ENCODE measurements around the gene SLC12A7.
"Not testable (repeated sequence)": the region's sequence is repeated elsewhere in the genome, so short reads cannot be mapped to it uniquely, and the experiment has no call there.

The SLC12A7 gene

DNA sequence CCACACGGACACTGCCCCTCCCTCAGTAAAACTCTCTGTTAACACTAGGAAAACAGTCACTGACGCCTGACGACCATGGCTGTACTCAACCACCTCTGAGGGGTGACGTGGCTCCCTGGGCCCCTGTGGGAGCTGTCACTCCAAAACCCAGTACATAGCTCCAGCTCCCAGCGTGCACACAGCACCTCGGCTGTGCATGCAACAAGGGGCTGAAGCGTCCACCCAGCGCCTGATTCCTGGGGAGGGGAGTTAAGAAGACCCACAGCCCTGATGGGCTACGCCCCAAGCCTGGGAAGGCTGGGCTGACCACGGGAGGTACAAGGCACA lies 36.3 kb downstream of the SLC12A7 start:
- no peak for DNase-seq

DNA sequence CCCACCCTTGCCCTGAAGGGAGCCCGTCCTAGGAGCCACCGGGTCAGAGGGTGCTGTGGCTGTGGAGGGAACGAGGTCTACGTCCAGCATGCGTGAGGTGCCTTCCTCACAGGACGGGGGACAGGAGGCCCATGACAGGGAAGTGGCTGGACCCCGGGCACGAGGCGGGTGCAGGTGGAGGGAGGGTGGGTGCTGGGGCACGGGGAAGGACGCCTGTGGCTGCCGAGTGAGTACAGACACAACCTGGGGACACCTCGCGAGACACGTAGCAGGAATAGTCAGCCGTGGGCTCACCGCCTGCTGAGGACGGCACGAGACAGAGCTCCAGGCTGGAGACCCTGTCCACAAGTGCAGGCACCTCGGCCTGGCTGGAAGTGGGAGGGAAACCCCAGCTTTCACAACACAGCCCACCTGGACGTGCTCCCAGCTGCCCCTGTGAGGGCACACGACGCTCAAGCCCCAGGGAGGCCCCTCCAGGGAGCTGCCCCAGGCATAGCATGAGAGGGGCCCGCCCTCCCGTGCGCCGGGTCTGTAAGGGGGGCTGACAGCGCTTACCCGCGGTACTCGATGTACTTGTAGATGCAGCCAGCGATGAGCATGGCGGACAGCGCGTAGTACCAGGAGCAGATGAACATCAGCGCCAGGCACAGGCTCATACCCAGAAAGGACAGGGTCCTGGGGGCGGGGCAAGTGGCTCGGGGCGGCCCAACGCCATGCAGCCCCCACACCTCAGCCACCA lies 36.9 kb downstream of the SLC12A7 start:
- no peak for DNase-seq

DNA sequence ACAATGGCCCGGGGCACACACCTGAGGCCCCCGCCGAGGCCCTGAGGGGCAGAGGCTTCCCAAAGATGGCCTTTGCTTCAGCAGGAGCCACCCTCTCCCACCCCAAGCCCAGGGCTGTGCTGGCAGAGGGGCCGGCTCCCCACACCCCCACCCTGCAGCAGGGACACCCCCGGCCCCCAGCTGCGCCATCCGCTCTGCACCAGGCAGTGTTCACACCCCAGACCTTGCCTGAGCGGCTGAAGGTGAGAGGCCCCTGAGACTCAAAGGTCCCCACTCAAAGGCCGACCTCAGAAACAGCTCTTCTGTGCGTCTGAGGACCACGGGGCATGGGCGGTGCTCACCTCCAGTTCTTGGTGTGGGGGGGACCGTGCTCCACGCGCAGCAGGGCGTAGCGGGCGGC lies 37.6 kb downstream of the SLC12A7 start:
- no peak for DNase-seq

DNA sequence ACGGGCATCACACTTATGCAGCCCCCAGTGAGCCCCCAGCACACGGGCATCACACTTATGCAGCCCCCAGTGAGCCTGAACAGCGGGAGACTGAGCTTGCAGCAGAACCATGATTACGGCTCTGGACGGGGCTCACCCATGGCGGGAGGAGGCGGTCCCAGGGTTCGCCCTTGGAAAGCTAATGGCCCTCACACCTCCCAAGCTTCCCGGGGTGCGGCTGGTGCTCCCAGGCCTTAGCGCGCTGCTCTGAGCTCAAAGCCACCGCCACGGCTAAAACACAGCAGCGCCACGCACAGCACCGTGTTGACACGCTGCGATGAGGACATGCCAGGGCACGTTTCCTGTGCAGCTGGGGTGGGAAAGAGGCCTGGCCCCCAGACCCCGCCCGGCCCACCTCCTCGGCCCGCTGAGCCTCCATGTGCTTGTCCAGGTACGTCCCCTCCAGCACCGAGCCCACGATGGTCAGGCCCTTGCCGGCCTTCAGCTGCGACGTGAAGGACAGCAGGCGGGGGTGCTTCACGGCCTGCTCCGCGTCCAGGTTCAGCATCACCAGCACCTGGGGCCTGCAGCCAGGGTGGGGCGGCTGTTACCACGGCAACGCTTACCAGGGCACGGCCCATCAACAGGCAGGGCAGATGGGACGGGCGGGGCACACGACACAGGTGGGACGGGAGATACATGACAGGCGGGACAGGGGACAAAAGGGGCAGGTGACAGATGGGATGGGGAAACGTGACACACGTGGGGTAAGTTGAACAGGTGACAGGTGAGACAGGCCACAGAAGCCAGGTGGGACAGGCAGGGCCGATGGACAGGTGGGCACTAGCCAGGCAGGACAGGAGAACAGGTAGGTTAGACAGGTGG lies 38.4 kb downstream of the SLC12A7 start:
- no peak for DNase-seq

DNA sequence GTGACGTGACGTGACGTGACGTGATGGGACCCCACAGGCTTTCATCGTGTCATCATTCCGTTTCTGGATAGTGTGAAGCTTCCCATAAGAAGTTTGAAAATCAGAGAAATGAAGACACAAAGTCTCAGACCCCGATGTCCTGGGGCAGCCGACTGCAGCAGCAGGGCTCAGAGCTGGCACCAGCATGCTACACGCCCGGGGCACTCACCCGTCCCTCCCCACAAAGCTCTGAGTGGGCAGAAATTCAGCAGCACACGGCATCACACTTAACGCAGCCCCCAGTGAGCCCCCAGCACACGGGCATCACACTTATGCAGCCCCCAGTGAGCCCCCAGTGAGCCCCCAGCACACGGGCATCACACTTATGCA lies 42.2 kb downstream of the SLC12A7 start:
- no peak for DNase-seq

DNA sequence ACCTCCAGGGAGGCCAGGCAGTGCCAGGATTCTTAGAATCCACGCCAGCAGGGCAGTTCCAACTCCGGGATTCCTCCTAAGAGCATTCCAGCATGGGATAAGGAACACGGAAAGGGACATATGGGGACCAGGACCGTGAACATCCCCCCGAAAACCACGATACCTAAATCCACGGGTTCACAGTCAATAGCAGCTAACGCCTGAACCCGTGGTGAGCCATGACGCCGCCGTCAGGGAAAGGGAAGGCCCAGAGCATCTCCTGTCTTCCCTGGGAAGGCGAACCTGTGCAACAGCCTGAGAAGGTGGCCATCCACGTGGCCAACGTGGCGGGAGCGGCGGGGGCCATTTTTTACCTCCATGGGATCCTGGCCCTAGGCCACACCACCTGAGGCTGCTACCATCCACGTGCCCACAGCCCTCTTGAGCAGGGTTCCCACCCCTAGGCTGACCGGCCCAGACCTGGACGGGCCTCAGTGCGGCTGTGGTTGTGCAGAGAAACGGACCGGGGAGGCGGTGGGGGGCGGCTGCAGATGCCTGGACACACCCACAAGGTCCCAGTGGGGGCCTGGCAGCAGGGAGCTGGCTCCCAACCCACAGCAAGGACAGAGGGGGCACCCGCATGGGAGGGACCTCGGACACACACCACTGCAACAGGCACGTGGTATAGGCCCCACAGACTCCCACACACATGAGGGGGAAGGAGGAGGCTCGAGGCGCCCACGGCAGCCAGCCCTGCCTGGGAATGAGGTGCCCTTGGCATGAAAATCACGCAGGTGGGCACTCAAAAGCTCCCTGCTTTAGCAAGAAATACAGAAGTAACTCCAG lies 42.8 kb downstream of the SLC12A7 start:
- DNase-seq: no peak

DNA sequence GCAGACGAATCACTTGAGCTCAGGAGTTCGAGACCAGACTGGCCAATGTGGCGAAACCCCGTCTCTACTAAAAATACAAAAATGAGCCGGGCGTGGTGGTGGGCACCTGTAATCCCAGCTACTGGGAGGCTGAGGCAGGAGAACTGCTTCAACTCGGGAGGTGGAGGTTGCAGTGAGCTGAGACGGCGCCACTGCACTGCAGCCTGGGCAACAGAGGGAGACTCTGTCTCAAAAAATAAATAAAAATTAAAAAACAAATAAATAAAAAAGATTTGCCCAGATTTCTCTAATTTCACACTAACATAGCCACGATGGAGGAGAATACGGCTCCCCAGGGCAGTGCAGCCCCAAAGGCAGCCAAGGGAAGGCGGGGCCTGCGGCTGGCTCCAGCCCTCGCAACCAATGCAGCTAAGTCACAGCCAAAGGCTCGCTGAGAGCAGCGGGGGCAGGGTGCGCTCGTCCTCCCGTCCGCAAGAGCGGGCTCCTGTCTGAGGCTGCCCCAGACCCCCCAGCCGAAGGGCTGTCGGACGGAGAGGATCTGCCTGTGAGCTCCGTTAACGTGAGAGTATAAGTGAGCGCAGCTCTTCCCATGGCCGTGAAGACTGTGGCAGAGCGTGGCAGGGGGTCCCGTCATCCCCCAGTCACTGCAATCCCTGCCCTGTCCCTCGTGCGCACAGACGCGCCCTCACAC lies 43.5 kb downstream of the SLC12A7 start:
- DNase-seq: no peak

DNA sequence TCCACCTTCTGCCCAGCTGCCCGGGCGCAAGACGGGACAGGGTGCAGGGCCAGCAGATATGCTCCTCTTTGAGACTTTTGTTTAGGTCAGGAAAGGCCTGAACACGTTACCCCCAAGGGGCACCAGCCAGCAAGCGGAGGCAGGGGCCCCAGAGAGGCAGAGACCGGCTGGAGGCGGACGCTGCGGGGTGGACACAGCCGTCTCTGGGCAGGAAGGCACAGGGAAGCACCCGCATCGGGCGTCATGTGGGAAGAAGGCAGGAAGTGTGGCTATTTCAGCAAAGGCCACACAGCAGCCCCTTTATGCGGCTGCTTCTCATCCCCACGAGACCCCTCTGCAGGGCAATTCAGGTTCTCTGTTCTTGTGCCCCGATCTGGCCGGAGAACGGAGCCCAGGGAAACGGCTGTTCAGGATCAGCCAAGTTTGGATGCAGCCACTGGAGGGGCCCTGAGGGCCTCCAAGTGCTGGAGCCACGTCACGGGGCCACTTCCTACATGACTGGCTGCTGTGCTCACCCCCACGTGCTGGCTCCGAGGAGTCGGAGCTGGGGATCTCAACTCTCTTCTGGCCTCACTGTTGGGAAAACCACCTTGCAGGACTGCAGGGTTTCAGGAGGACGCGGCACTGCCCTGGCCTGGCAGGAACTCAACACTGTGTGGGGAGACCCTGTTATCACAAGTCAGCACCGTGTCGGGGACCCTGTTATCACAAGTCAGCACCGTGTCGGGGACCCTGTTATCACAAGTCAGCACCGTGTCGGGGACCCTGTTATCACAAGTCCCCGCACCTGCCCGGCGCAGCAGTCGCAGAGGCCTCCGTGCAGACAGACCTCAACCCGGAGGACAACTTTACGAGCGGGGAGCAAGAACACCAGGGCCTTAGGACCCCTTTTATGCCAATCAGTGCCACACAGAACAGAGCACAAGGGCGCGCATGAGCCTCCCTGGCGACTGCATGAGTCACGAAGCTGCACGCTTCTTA lies 44.4 kb downstream of the SLC12A7 start:
- no peak for DNase-seq

DNA sequence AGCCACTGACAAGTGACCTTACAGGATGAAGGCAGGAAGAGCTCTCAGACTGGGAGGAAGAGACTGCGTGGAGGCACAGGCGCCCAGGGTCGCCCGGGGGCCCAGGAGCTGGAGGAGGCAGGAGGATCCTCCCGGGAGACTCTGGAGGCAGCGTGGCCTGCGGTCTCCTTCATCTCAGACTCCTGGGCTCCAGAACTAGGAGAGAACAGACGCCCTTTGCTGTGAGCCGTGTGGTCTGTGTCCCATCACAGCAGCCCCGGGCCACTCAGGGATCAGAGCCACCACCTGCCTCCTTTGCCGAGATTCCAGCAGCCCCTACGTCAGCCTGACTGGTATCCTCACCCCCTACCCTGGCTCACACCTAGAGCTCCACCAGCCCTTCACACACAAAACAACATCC lies 45.2 kb downstream of the SLC12A7 start:
- DNase-seq: no peak

DNA sequence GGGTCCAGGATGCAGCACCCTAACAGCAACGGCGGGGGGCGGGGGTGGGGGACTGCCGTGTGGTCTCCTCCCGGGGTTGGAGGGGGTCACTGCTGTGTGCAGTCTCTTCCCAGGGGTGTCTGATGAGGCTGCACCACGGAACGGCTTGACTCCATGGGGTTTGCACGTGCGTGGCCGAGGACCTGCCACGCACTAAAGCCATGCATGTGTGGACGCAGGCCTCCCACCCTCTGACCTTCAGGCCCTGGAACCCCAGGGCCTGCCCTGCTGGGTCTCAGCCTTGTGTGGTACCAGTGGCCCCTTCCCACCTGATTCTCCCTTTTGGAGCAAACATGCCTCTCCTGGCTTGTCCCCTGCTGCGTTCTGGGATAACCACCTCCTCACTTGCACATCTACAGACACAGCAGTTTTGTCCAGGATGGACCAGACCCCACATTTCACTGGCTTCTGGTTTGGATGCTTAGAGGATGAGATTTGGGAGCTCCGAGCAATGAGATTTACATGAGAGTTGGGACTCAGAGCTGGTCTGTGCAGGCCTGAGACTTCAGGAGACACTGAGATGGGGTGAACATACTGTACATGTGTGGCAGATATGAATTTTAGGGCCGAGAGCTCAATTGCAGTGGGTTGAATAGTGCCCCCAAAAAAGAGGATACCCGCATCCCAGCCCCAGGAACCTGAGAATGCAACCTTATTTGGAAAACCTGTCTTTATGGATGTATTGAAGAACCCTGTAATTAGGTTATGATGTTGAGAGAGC lies 45.8 kb downstream of the SLC12A7 start:
- no peak for DNase-seq

DNA sequence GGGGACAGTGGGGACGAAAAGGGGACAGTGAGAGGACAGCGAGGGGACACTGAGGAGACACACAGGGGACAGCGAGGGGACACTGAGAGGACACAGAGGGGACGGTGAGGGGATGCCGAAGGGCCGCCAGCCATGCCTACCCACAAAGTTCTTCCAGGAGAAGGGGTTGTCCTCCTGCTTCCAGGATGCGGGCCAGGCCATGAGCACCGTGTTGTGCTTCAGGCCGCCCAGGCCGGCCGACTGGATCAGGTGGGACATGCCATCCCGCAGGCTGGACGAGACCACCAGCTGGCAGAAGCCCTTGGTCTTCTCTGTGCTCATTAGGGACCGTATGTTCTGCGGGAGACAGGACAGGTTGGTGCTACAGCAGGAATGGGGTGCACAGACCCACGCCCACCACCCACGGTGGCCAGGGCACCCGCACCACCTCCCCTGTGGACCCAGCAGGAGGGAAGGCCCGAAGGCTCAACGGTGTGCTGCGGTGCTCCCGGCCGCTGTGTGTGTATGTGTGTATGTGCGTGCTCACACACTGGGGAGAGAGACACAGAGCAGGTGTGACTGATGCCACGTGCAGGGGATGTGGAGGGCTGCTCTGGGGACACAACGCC lies 46.6 kb downstream of the SLC12A7 start:
- no peak for DNase-seq

DNA sequence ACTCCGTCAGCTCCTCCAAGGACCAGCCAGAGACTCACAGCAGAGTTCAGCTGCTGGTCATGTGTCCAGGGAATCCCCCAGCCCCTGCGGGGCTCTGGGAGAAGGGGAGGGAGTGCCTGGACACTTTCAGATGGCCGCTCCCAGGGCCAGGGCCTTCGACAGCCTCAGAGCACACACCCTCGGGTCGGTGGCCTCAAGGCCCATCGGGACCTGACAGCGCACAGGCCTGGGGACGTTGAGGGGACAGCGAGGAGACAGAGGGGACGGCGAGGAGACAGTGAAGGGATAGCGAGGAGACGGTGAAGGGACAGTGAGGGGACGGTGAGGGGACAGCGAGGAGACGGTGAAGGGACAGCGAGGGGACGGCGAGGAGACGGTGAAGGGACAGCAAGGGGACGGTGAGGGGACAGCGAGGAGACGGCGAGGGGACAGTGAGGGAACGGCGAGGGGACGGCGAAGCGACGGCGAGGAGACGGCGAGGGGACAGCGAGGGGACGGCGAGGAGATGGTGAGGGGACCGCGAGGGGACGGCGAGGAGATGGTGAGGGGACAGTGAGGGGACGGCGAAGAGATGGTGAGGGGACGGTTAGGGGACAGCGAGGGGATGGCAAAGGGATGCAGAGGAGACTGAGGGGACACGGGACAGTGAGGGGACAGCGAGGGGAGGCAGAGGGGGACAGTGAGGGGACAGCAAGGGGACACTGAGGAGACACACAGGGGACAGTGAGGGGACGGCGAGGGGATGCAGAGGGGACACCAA lies 47.3 kb downstream of the SLC12A7 start:
- DNase-seq: no peak

DNA sequence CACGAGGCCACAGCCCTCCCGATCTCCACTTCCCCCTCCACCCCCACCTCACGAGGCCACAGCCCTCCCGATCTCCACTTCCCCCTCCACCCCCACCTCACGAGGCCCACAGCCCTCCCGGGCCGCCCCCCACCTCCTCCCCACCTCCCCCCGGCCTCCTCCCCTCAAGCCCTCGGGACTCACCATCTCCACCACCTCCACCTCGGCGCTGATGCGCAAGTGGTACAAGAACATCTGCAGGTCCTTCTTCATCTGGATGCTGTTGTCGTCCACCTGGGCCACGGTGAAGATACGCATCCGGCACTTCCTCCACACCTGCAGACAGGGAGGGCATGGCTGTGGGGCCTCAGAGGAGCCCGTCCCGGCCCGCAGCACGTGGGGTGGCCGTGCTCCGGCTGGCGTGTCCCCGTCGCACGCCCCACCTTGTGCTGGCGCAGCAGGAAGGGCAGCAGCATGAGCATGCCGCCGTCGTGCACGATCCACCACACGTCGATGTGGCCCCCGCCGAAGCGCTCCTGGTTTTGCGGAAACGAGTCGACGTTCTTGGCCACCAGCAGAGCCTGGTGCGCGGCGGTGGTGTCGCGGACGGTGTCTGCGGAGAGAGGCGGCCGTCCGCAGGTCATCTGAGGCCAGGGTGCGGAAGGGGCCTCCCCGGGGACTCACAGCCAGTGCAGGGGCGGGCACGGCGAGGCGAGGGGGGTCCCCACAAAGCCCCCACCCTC lies 48.0 kb downstream of the SLC12A7 start:
- DNase-seq: no peak

DNA sequence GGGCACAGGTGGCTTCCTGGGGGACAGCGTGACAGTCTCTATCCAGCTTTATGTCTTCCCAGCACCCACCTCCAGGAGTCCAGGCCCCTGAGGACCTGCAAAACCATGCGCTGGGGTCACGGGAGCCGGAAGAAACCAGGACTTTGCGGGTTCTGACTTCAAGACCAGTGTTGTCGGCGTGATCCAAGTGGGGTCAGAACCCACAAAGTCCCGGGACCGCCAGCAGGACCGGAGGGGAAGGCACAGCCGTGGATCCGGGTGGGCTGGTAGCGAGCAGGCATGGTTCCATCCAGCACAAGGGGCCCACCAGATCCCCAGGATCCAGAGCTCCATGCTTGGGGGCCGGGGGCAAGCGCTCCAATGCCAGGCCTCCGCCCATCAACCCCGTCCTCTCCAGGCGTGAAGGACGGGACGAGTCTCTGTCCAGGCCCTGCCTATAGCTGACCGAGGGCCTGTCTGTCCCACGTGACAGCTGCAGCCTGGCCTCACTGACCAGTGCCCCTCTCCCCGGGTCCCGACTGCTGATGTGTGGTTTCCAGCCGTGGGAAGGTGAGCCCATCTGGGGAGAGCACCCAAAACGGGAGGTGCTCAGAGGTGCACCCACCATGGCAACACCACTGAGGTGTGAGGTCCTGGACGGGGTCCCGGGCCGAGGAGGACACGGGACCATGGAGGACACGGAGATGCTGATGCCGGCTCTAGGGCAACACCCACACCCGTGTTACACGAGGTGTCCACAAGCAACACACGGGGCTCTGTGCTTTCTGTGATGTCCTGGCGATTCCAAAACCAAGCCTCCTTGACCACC lies 48.9 kb downstream of the SLC12A7 start:
- no peak for DNase-seq

DNA sequence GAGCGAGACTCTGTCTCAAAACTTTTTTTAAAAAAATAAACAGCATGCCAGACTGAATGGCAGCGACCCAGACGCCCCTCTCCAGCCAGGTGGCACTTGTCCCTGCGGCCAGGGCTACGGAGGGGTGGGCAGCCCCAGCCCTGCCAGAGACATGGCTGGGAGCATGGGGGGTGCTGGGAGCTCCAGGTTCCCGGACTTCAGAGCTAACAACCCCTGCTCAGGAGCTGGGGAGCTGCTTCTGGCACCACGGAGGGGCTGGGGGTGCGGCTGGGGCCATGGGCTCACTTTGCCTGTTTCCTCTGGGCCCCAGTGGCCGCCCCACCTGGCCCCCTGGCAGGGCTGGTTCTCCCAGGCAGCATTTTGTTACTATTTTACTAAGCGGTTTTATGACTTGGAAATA lies 49.9 kb downstream of the SLC12A7 start:
- DNase-seq: no peak

DNA sequence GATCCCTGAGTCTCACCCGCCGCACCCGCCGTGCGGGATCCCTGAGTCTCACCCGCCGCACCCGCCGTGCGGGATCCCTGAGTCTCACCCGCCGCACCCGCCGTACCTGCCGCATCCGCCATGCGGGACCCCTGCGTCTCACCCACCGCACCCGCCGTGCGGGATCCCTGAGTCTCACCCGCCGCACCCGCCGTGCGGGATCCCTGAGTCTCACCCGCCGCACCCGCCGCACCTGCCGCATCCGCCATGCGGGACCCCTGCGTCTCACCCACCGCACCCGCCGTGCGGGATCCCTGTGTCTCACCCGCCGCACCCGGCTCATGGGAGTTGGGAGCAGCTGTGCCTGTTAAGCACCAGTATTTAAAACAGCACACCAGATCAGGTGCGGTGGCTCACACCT lies 50.6 kb downstream of the SLC12A7 start:
- DNase-seq: not testable (repeated sequence)

DNA sequence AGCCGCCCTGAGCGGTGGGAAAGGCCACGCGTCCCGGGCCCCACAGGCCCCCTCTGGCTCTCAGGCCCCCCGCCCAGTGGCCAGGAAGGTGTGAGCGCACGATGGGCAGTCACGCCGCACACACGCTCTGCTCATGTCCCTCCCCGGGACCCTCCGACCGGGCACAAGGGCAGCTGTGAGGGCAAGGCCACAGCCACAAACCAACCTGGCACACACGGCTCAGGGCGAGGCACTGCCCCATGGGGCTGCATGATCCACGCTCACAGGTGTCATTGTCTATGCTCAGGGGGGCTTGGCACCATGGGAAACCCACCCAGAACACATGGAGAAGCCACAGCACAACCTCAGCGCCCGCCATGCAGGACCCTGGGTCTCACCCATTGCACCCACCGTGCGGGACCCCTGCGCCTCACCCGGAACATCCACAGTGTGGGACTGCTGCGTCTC lies 51.3 kb downstream of the SLC12A7 start:
- no peak for DNase-seq

DNA sequence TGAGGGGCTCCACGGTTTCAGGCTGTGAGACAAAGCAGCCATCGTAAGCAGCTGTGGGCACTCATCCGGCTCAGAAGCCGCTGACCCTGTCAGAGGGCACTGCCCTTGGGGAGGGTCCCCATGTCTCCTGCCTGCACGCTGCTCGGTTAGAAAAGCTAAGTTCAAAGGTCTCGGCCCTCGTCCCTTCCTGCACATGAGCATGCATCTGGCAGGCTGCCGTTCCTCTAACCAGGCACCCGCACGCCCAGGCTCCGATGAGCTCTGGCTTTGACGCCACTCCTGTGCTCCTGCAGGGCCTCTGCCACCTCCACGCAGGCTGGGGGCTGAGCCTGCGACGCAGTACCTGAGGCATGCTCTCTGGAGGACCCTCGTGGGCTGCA lies 52.0 kb downstream of the SLC12A7 start:
- DNase-seq: no peak
